T-cell (primary cell): ENCODE data around the gene EML2. TPM values are rescaled to one million over a fixed set of nuclear protein-coding genes. Genes with fewer than 3 reads are reported as not detected.
"Not testable (repeated sequence)": the region's sequence is repeated elsewhere in the genome, so short reads cannot be mapped to it uniquely, and the experiment has no call there.

ENCODE experiments used
- ATAC-seq, 4 experiments: fragments of 200-7000 bp in 3 of 4; fragments of 150-1000 bp in 1 of 4; cut with Tn5 transposase; replicated peaks in 1 of 4; 1 replicate in 3 of 4; 2 replicates in 1 of 4; pipeline ENCODE4 v1.10.0; 2021; ENCODE audit warnings: moderate library complexity in 3 of 4, mild to moderate bottlenecking in 2 of 4, moderate number of reproducible peaks in 1 of 4
- CTCF ChIA-PET, 2 donors: fragments of 300-600 bp; sonication (Branson Sonifier 250); formaldehyde crosslinking; loops; one replicate each; lab custom pipeline; 2022; ENCODE audit warnings: antibody characterized with exemption in 2 of 2; lab: Charles Lee
- POLR2A ChIA-PET, 2 donors: fragments of 300-600 bp; sonication (Branson Sonifier 250); formaldehyde crosslinking; loops; one replicate each; lab custom pipeline; 2022; ENCODE audit warnings: antibody characterized with exemption in 2 of 2; lab: Charles Lee
- DNase-seq, 35 experiments: peaks; one replicate each; pipeline versions ENCODE4 v3.0.0 to v3.0.0-alpha.2; 2013 to 2023
- H3K27ac ChIP-seq: one replicate; pipeline ENCODE4 v1.5.1; 2013; ENCODE audit warnings: low read length
- H3K27me3 ChIP-seq, 2 experiments: replicated peaks in 1 of 2; 1 replicate in 1 of 2; 2 replicates in 1 of 2; pipeline versions ENCODE4 v1.6.1 to v1.7.0; 2013; ENCODE audit warnings: low read length in 1 of 2, mixed read lengths in 1 of 2; ENCODE audit not compliant: control insufficient read depth in 2 of 2, insufficient read depth in 2 of 2; ENCODE audit errors: extremely low read depth in 1 of 2
- H3K36me3 ChIP-seq, 2 donors: 1 replicate in 1 of 2; 2 replicates in 1 of 2; pipeline versions ENCODE4 v1.6.1 to v1.7.0; 2013; ENCODE audit warnings: low read length in 1 of 2; ENCODE audit not compliant: control insufficient read depth in 2 of 2, insufficient read depth in 1 of 2; ENCODE audit errors: extremely low read depth in 1 of 2
- H3K4me1 ChIP-seq, 2 experiments: 1 replicate in 1 of 2; 2 replicates in 1 of 2; pipeline versions ENCODE4 v1.6.1 to v1.7.0; 2013; ENCODE audit warnings: low read length in 2 of 2, mixed read lengths in 1 of 2; ENCODE audit not compliant: insufficient read depth in 2 of 2, control insufficient read depth in 1 of 2; ENCODE audit errors: extremely low read depth in 1 of 2
- H3K4me3 ChIP-seq, 2 donors: 1 replicate in 1 of 2; 2 replicates in 1 of 2; pipeline versions ENCODE4 v1.5.1 to v1.7.0; 2013; ENCODE audit warnings: mild to moderate bottlenecking in 2 of 2, low read length in 1 of 2, moderate library complexity in 1 of 2; ENCODE audit not compliant: control insufficient read depth in 1 of 2; ENCODE audit errors: extremely low read depth in 1 of 2
- H3K9me3 ChIP-seq: 2 replicates; pipeline ENCODE4 v1.7.0; 2013
- H3K27ac Mint-ChIP-seq, 2 donors: one replicate each; pipeline ENCODE4 v1.8.0; 2020 to 2021; ENCODE audit warnings: mild to moderate bottlenecking in 2 of 2, mixed read lengths in 2 of 2
- H3K27me3 Mint-ChIP-seq, 2 donors: one replicate each; pipeline ENCODE4 v1.8.0; 2021 to 2022; ENCODE audit warnings: mixed read lengths in 2 of 2
- H3K36me3 Mint-ChIP-seq: one replicate; pipeline ENCODE4 v1.8.0; 2021; ENCODE audit warnings: mixed read lengths
- H3K4me1 Mint-ChIP-seq, 3 donors: one replicate each; pipeline ENCODE4 v1.8.0; 2020 to 2022; ENCODE audit warnings: mixed read lengths in 3 of 3, mild to moderate bottlenecking in 1 of 3
- H3K4me3 Mint-ChIP-seq, 3 donors: one replicate each; pipeline ENCODE4 v1.8.0; 2020 to 2022; ENCODE audit warnings: mild to moderate bottlenecking in 3 of 3, mixed read lengths in 3 of 3, moderate library complexity in 3 of 3
- H3K9me3 Mint-ChIP-seq, 3 donors: one replicate each; pipeline ENCODE4 v1.8.0; 2020 to 2022; ENCODE audit warnings: mixed read lengths in 3 of 3
- WGBS: methylation state at CpG from one replicate; pipeline ENCODE4 v1.1.5; 2013; ENCODE audit warnings: missing lambda C conversion rate; ENCODE audit not compliant: insufficient coverage; 5-methylcytosine and 5-hydroxymethylcytosine counted together
- total RNA-seq, 35 experiments: library from RNA in 6 of 35; stranded (reverse) in 6 of 35; fragments of 120-200 nt in 1 of 35; gene quantifications; one replicate each; pipeline versions ENCODE4 v1.2.1 to v1.2.4 and lab custom pipeline; 2013 to 2026

EML2 gene
- total RNA-seq (10 to 100 TPM; 63.7 to 90.5 (median 74.1) TPM), total RNA-seq (lab: John Stamatoyannopoulos, UW) (15.1 to 116 (median 40.5) reads per million in 29 experiments)
- total RNA-seq (2013): 45.3 TPM

- Histone ChIP-seq H3K36me3 (no peaks in the 10 kb centered on the region), H3K27ac (peak within 1 kb of the TSS; percentile 44), H3K4me3 (peak within 1 kb of the TSS; percentile 68 to 75), H3K9me3 (no peaks in the 10 kb centered on the region), H3K27me3 (no peaks in the 10 kb centered on the region), H3K4me1 (peaks cover 9 to 57% of the 10 kb centered on the region in 2 experiments)
- Mint-ChIP-seq H3K9me3 (no peaks in the 10 kb centered on the region), H3K27me3 (no peaks in the 10 kb centered on the region), H3K36me3 (peaks cover 6% of the 10 kb centered on the region), H3K4me1 (peaks cover 40 to 44% (median 42%) of the 10 kb centered on the region in 3 donors), H3K4me3 (peak within 1 kb of the TSS; percentile 92 to 95 (median 93)), H3K27ac (peak within 1 kb of the TSS; percentile 89 to 90)
- POLR2A ChIA-PET: interaction anchor here in 1 of 2 donors (0.5 to 0.6 kb wide), 2 partner anchors 23 to 65 kb away, joined by 4 to 6 read pairs; no protein-coding TSS in a partner anchor
- DNase-seq (peak in 31 of 35 experiments; percentile 15 to 68 (median 35)), ATAC-seq (peak; percentile 20 to 50 (median 44))
- WGBS: 2% methylated on average over 39 of the region's 52 CpGs
- CTCF ChIA-PET: interaction anchor here (0.6 kb wide), 2 partner anchors 35 to 41 kb away, joined by 3 to 5 read pairs; no protein-coding TSS in a partner anchor
Observed at GRCh38 chr19:45638930-45639729, at the start of gene EML2. TSS of gene EML2 (minus strand) at chr19:45639397. CDS start at chr19:45639376, 21 bp downstream.

GRCh38 chr19:45687599-45687998, 48.4 kb upstream of the EML2 start:
- H3K27me3 ChIP-seq: no peaks in the 10 kb centered on the region
- ChIA-PET CTCF (no interaction called here), POLR2A (interaction anchor here in 1 of 2 donors (0.6 kb wide), 1 partner anchor 1946 kb away, joined by 5 read pairs; no protein-coding TSS in a partner anchor)
- WGBS: 88% methylated on average over 3 of the region's 9 CpGs
- peaks cover 8 to 21% of the 10 kb centered on the region in 2 experiments for H3K4me1 ChIP-seq
- Mint-ChIP-seq H3K36me3 (peaks cover 24% of the 10 kb centered on the region), H3K27me3 (no peaks in the 10 kb centered on the region), H3K4me3 (no peak overlapping the region), H3K4me1 (peaks cover 11 to 24% (median 16%) of the 10 kb centered on the region in 3 donors), H3K27ac (no peak overlapping the region), H3K9me3 (no peaks in the 10 kb centered on the region)
- DNase-seq: no peak
- peaks cover 8 to 35% of the 10 kb centered on the region in 2 donors for H3K36me3 ChIP-seq
- no peak overlapping the region for H3K4me3 ChIP-seq
- ATAC-seq: no peak
- no peaks in the 10 kb centered on the region for H3K9me3 ChIP-seq
- H3K27ac ChIP-seq: no peak overlapping the region

- H3K4me3 ChIP-seq, DNase-seq, H3K4me3 Mint-ChIP-seq, H3K27me3 ChIP-seq, POLR2A ChIA-PET, ATAC-seq, H3K27me3 Mint-ChIP-seq, H3K27ac Mint-ChIP-seq, H3K9me3 Mint-ChIP-seq, H3K27ac ChIP-seq, H3K9me3 ChIP-seq: not testable (repeated sequence)
- peaks cover 8 to 35% of the 10 kb centered on the region in 2 donors for H3K36me3 ChIP-seq
- peaks cover 0 to 18% of the 10 kb centered on the region in 2 experiments for H3K4me1 ChIP-seq
- CTCF ChIA-PET: interaction anchor here (1.0 to 1.6 kb wide), 2 partner anchors 7 to 8 kb away, joined by 3 to 4 read pairs; partner anchors contain the start of gene QPCTL (in 1 of the 2)
- Mint-ChIP-seq H3K4me1 (peaks cover 12 to 16% (median 12%) of the 10 kb centered on the region in 3 donors), H3K36me3 (peaks cover 24% of the 10 kb centered on the region)
- WGBS: 90% methylated on average over 4 of the region's 11 CpGs
Observed at GRCh38 chr19:45685045-45685444, 45.8 kb upstream of the EML2 start.

GRCh38 chr19:45682908-45683307, 43.7 kb upstream of the EML2 start:
- Mint-ChIP-seq H3K36me3 (peaks cover 16% of the 10 kb centered on the region), H3K4me1 (peaks cover 6 to 14% (median 8%) of the 10 kb centered on the region in 3 donors), H3K9me3 (no peaks in the 10 kb centered on the region), H3K27me3 (no peaks in the 10 kb centered on the region), H3K27ac (peak overlapping the region in 1 of 2 donors; percentile 3), H3K4me3 (no peak overlapping the region)
- no peaks in the 10 kb centered on the region for H3K9me3 ChIP-seq
- POLR2A ChIA-PET: no interaction called here
- H3K27ac ChIP-seq: no peak overlapping the region
- DNase-seq (no peak), ATAC-seq (no peak)
- CTCF ChIA-PET: interaction anchor here in 1 of 2 donors (0.6 kb wide), 1 partner anchor 546 kb away, joined by 3 read pairs; no protein-coding TSS in a partner anchor
- H3K4me3 ChIP-seq: no peak overlapping the region
- peaks cover 0 to 3% of the 10 kb centered on the region in 2 experiments for H3K27me3 ChIP-seq
- peaks cover 0 to 24% of the 10 kb centered on the region in 2 experiments for H3K4me1 ChIP-seq
- 88% methylated on average over 5 of the region's 5 CpGs for WGBS
- H3K36me3 ChIP-seq: peaks cover 1 to 24% of the 10 kb centered on the region in 2 donors

- Histone ChIP-seq H3K36me3 (peaks cover 0 to 16% of the 10 kb centered on the region in 2 donors), H3K4me3 (no peak overlapping the region), H3K27me3 (peaks cover 0 to 8% of the 10 kb centered on the region in 2 experiments), H3K9me3 (no peaks in the 10 kb centered on the region), H3K27ac (no peak overlapping the region), H3K4me1 (peaks cover 0 to 28% of the 10 kb centered on the region in 2 experiments)
- Mint-ChIP-seq H3K27ac (peak overlapping the region in 1 of 2 donors; percentile 28), H3K4me3 (peak overlapping the region in 1 of 3 donors; percentile 17), H3K27me3 (no peaks in the 10 kb centered on the region), H3K9me3 (no peaks in the 10 kb centered on the region), H3K36me3 (peaks cover 14% of the 10 kb centered on the region), H3K4me1 (peaks cover 11 to 21% (median 14%) of the 10 kb centered on the region in 3 donors)
- ATAC-seq (no peak), DNase-seq (no peak)
- 92% methylated on average over 6 of the region's 8 CpGs for WGBS
- POLR2A ChIA-PET: interaction anchor here in 1 of 2 donors (0.7 kb wide), 1 partner anchor 1991 kb away, joined by 3 read pairs; no protein-coding TSS in a partner anchor
- CTCF ChIA-PET: interaction anchor here (0.6 to 3.4 kb wide), 2 partner anchors 11 to 1888 kb away, joined by 4 to 20 read pairs; partner anchors contain the start of genes QPCTL (in 1 of the 2) and SNRPD2 (in 1 of the 2)
Observed at GRCh38 chr19:45682117-45682516, 42.9 kb upstream of the EML2 start.
